Measurements from ENCODE around the gene CFAP52. TPM values are rescaled to one million over a fixed set of nuclear protein-coding genes. Genes with fewer than 3 reads are reported as not detected.

CFAP52 gene
- total and polyA plus RNA-seq, 2 donors (not counting 3 experiments of a cell fraction or from before 2014, with no cell fraction given), result not detected

DNA sequence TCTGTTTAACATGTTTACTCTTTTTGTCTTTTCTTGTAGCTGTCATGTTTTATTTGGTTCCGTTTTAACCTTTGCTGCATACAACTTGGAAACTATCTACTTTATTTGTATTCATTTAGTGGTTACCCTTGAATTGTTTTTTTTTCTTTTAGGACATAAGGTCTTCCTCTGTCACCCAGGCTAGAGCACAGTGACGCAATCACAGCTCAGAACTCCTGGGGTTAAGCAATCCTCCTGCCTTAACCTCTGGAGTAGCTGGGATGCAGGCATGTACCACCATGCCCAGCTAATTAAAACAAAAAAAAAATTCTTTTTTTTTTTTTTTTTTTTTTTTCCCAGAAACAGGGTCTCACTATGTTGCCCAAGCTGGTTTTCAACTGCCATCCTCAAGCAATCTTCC, 39.0 kb downstream of the CFAP52 start:
- Histone ChIP-seq H4K20me1 (replicated peaks; ENCODE audit: control insufficient read depth, extremely low read depth, insufficient read depth, low read length) (no peaks in the 10 kb centered on the region), H3K4me3 (replicated peaks in 1 of 3; ENCODE audit: insufficient read depth in 1 of 3, low read depth in 1 of 3, low read length in 3 of 3) (no peak overlapping the region), H3K36me3 (ENCODE audit: control insufficient read depth in 2 of 2, extremely low read depth in 1 of 2, insufficient read depth in 2 of 2, low read length in 2 of 2) (no peaks in the 10 kb centered on the region), H3K9ac (replicated peaks; ENCODE audit: extremely low read depth, insufficient read depth, low read length) (no peak overlapping the region), H3K9me1 (replicated peaks; ENCODE audit: control insufficient read depth, extremely low read depth, insufficient read depth, low read length) (no peaks in the 10 kb centered on the region), H3K4me2 (ENCODE audit: insufficient read depth, low read length) (no peak overlapping the region), H3K27ac (ENCODE audit: insufficient read depth, low read depth, low read length) (no peak overlapping the region), H3K79me2 (ENCODE audit: control insufficient read depth, insufficient read depth, low read length) (no peaks in the 10 kb centered on the region), H3K4me1 (ENCODE audit: control insufficient read depth, extremely low read depth, insufficient read depth, low read length) (no peaks in the 10 kb centered on the region), H3K27me3 (ENCODE audit: control insufficient read depth in 2 of 2, insufficient read depth in 2 of 2, low read length in 2 of 2) (no peaks in the 10 kb centered on the region), H2AFZ (ENCODE audit: low read depth, low read length) (no peak overlapping the region), H3K9me3 (replicated peaks; ENCODE audit: control insufficient read depth, insufficient read depth, low read length) (no peaks in the 10 kb centered on the region)
- ChIA-PET CTCF (interaction anchor here (0.6 kb wide), 2 partner anchors 106 to 158 kb away, joined by 3 to 4 read pairs; no protein-coding TSS in a partner anchor), POLR2A (no interaction called here)
- dilution Hi-C loops (cut with MboI; ENCODE audit: extremely low pct_ligation_motif_present, low sequenced_read_pairs) (no loop called here), intact Hi-C loops (cut with micrococcal nuclease) (no loop called here)
- TF ChIP-seq GATA2 (IDR thresholded peaks at IDR 0.05; ENCODE audit: insufficient read depth, insufficient read length, low read depth, low read length) (no peak), EZH2 (IDR thresholded peaks at IDR 0.05; ENCODE audit: borderline replicate concordance, low read depth, low read length, severe bottlenecking) (no peak), POLR2A (IDR thresholded peaks at IDR 0.05; ENCODE audit: low read depth, low read length) (no peak)
- FAIRE-seq, result no peak
- no peak for DNase-seq (ENCODE audit: low read depth, low spot score)
- no TSS peak for BruUV-seq (replicated peaks)

DNA sequence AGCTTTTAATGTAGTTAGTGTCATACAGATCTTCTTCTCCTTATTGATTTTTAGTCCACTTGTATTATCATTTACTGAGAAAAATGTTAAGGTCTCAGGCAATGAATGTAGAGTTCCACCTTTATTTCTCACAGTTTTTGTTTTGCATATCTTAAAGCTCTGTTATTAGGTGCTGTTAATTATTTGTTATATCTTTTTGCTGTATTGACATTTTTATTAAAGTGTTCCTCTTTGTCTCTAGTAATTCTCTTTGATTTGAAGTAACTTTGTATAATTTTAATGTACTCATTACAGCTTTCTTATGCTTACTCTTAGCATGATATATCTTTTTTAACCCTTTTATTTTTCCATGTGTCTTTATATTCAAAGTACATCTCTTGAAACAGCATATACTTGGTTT, 46.5 kb downstream of the CFAP52 start:
- no peak for FAIRE-seq

More for the DNA sequence above, 46.5 kb downstream of the CFAP52 start:
- no peak overlapping the region for H3K27ac ChIP-seq (ENCODE audit: insufficient read depth, low read depth, low read length)
- no peak overlapping the region for H2AFZ ChIP-seq (ENCODE audit: low read depth, low read length)
- H3K27me3 ChIP-seq (ENCODE audit: control insufficient read depth in 2 of 2, insufficient read depth in 2 of 2, low read length in 2 of 2), result no peaks in the 10 kb centered on the region
- H3K36me3 ChIP-seq (ENCODE audit: control insufficient read depth in 2 of 2, extremely low read depth in 1 of 2, insufficient read depth in 2 of 2, low read length in 2 of 2), result no peaks in the 10 kb centered on the region
- H4K20me1 ChIP-seq (replicated peaks; ENCODE audit: control insufficient read depth, extremely low read depth, insufficient read depth, low read length), result no peaks in the 10 kb centered on the region
- H3K79me2 ChIP-seq (ENCODE audit: control insufficient read depth, insufficient read depth, low read length), result no peaks in the 10 kb centered on the region
- BruUV-seq (replicated peaks), result no TSS peak
- H3K9me1 ChIP-seq (replicated peaks; ENCODE audit: control insufficient read depth, extremely low read depth, insufficient read depth, low read length), result no peaks in the 10 kb centered on the region
- no peaks in the 10 kb centered on the region for H3K9me3 ChIP-seq (replicated peaks; ENCODE audit: control insufficient read depth, insufficient read depth, low read length)
- H3K9ac ChIP-seq (replicated peaks; ENCODE audit: extremely low read depth, insufficient read depth, low read length), result no peak overlapping the region
- intact Hi-C loops (cut with micrococcal nuclease) (no loop called here), dilution Hi-C loops (cut with MboI; ENCODE audit: extremely low pct_ligation_motif_present, low sequenced_read_pairs) (no loop called here)
- POLR2A ChIA-PET, result no interaction called here
- H3K4me2 ChIP-seq (ENCODE audit: insufficient read depth, low read length), result no peak overlapping the region
- H3K4me1 ChIP-seq (ENCODE audit: control insufficient read depth, extremely low read depth, insufficient read depth, low read length), result no peaks in the 10 kb centered on the region
- CTCF ChIA-PET, result no interaction called here
- DNase-seq (ENCODE audit: low read depth, low spot score), result no peak
- H3K4me3 ChIP-seq (replicated peaks in 1 of 3; ENCODE audit: insufficient read depth in 1 of 3, low read depth in 1 of 3, low read length in 3 of 3), result no peak overlapping the region
- TF ChIP-seq MYC (IDR thresholded peaks at IDR 0.05; ENCODE audit: low read depth, low read length) (no peak), JUN (IDR thresholded peaks at IDR 0.05; ENCODE audit: borderline replicate concordance, insufficient read depth, insufficient read length, low read depth) (no peak), FOS (IDR thresholded peaks at IDR 0.05; ENCODE audit: borderline replicate concordance, insufficient read depth, low read length) (no peak), POLR2A (IDR thresholded peaks at IDR 0.05; ENCODE audit: low read depth, low read length) (no peak), POLR2AphosphoS5 (IDR thresholded peaks at IDR 0.05; ENCODE audit: insufficient read depth, low read depth, low read length) (no peak), EZH2 (IDR thresholded peaks at IDR 0.05; ENCODE audit: borderline replicate concordance, low read depth, low read length, severe bottlenecking) (no peak), GATA2 (IDR thresholded peaks at IDR 0.05; ENCODE audit: insufficient read depth, insufficient read length, low read depth, low read length) (no peak)
- TF ChIP-seq, protein P1, sequence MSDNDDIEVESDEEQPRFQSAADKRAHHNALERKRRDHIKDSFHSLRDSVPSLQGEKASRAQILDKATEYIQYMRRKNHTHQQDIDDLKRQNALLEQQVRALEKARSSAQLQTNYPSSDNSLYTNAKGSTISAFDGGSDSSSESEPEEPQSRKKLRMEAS (IDR thresholded peaks at IDR 0.05; ENCODE audit: insufficient read depth, insufficient read length), result no peak
- TF ChIP-seq, protein P2, sequence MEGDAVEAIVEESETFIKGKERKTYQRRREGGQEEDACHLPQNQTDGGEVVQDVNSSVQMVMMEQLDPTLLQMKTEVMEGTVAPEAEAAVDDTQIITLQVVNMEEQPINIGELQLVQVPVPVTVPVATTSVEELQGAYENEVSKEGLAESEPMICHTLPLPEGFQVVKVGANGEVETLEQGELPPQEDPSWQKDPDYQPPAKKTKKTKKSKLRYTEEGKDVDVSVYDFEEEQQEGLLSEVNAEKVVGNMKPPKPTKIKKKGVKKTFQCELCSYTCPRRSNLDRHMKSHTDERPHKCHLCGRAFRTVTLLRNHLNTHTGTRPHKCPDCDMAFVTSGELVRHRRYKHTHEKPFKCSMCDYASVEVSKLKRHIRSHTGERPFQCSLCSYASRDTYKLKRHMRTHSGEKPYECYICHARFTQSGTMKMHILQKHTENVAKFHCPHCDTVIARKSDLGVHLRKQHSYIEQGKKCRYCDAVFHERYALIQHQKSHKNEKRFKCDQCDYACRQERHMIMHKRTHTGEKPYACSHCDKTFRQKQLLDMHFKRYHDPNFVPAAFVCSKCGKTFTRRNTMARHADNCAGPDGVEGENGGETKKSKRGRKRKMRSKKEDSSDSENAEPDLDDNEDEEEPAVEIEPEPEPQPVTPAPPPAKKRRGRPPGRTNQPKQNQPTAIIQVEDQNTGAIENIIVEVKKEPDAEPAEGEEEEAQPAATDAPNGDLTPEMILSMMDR (IDR thresholded peaks at IDR 0.05; ENCODE audit: extremely low read depth in 1 of 2, insufficient read depth in 1 of 2, low read depth in 1 of 2, low read length in 2 of 2), result no peak

Data from endothelial cell of umbilical vein (primary cell).